Fibroblast of peridontal ligament (primary cell): Measurements from ENCODE around the gene COX14.

Source experiments
- DNase-seq: peaks from one replicate; pipeline ENCODE4 v3.0.0-alpha.2; 2010; ENCODE audit errors: extremely low read depth

COX14 gene

DNA sequence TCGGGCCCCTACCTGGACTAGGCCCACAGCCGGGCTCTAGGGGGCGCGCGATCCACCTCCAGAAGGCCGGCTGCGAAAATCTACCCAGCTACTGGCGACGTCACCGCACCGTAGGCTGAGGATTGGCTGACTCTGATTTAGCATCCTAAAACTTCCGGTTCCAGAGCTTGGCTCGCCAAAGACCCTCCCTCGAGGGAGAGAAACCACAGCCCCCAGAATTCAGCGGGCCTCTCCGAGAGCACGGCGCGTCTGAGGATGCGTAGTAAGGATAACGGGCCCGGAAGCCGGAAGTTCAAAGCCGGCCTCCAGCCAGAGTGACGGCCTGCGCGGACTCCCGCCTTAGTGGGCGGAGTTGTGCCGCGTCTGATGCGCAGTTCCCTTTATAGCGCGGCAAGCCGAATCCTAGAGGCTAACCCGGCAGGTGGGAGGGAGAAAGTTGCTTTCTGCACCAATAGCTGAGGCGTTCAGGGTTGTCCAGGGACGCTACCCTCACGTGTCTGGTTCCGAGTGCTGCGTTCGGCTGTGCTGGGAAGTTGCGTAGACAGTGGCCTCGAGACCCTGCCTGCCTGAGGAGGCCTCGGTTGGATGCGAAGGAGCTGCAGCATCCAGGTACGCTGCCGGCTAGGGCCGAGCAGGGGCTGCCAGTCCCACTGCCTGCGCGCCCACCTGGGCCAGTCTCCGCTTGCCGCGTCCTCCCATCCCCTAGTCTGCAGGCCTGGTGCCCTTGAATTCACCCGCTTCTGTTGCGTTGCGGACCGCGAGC, at the start of gene COX14:
Gene COX14 (plus strand): TSS at position 544 of the 763 bp plus-strand sequence. CDS start 7,808 bp downstream, outside the sequence.
- peak; percentile 99 for DNase-seq

- no peak for DNase-seq
Observed at GRCh38 chr12:50062728-50063460, 49.1 kb upstream of the COX14 start.

- peak; percentile 30 for DNase-seq
Observed at GRCh38 chr12:50065726-50066310, 46.2 kb upstream of the COX14 start.

GRCh38 chr12:50066402-50066801, 45.6 kb upstream of the COX14 start:
- peak; percentile 85 for DNase-seq

DNA sequence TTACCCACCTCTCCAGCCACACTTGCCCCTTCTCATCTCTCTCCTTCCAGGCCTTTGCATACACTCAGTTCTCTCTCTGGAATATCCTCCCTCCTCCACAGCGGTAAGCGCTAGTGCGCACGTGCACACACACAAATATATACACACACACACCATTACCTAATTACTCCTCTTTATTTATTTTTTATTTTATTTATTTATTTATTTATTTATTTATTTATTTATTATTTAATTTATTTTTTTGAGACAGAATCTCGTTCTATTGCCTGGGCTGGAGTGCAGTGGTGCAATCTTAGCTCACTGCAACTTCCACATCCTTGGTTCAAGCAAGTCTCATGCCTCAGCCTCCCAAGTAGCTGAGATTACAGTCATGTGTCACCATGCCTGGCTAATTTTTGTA, 43.0 kb upstream of the COX14 start:
- DNase-seq, result no peak

DNA sequence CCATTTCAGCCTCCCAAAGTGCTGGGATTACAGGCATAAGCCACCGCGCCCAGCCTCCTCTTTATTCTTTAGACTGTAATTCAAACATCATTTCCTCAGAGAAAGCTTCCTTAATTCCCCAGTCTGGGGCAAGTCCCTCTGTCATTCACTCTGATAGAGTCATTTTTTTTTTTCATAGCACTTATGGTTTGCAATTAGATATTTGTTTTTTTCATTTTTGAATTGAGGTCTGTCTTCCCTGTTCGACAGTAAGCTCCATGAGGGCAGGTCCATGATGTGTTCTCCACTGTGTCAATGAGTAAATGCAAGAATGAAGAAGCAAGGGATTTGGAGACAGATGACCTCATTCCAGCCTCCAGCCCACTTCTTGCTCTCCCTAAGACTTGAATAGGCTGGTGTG, 42.5 kb upstream of the COX14 start:
- no peak for DNase-seq

DNA sequence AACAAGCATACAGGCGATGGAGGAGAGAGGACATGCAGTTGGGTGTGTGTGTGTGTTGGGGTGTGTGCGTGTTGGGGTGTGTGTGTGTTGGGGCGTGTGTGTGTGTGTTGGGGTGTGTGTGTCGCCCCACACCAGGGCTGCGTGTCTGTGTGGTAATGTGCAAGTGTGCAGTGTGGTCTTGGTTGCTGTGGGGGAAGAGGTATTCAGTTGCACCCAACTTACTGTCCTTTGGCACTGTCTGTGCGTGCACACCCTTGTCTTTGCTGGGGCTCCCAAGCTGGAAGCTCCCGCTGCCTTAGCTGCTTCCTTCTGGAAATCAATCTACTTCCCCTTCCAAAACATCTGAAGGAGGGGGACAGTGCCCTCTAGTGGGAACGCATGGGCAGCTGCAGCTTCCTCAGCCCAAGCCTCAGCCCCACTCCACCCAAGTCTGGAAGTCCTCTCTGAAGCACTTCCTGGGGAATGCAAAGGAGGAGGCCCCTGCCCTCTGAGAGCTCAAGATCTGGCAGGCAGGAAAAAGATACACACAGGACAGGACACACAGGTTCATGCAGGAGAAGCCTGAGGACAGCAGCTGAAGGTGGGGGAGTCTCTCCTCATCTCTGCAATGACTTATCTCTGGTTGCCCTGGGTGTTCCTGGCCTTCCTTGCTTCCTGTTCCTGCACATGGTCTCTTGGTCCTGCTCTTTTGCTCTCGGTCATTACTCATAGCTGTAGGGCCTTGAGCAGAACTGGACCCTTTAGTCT, 41.5 kb upstream of the COX14 start:
- peak; percentile 91 for DNase-seq

DNA sequence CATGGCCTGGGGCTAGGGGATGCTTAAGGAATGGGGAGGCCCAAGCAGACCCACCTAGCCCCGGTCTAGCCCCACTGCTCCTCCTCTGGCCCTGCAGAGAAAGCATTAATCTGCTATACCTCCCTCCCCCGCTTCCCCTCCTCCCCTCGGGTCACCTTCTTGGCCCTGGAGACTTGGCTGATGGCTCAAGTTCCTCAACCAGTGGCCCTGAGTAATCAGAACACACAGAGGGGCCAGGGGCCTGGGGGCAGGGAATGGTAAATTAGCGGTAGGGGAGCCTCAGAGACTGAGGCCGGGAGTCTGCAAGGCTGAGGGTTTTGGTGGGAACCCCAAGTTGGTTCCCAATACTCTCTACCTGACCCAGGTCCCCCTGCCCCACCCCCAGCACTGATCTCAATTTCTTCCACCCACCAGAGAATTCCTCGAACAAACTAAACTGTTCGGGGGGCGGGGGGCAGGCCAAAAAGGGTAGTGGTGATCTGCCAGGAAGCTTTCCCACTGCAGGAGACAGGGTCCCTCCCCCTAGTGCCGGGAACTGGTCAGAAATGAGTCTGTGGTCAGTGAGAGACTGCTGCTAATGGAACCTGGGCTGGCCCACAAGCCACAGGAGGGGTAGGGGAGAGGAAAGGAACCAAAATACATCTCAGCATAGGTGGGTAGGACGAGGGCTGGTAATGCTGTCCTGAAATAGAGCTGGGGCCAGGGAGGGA, 39.7 kb upstream of the COX14 start:
- DNase-seq, result no peak

GRCh38 chr12:50073206-50073605, 38.8 kb upstream of the COX14 start:
- DNase-seq, result no peak

DNA sequence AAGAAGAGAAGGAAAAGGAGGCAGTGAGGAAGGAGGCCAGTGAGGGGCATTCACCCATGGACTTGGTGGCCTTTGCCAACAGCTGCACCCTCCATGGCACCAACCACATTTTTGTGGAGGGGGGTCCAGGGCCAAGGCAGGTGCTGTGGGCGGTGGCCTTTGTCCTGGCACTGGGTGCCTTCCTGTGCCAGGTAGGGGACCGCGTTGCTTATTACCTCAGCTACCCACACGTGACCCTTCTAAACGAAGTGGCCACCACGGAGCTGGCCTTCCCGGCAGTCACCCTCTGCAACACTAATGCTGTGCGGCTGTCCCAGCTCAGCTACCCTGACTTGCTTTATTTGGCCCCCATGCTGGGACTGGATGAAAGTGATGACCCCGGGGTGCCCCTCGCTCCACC, 38.3 kb upstream of the COX14 start:
- no peak for DNase-seq

DNA sequence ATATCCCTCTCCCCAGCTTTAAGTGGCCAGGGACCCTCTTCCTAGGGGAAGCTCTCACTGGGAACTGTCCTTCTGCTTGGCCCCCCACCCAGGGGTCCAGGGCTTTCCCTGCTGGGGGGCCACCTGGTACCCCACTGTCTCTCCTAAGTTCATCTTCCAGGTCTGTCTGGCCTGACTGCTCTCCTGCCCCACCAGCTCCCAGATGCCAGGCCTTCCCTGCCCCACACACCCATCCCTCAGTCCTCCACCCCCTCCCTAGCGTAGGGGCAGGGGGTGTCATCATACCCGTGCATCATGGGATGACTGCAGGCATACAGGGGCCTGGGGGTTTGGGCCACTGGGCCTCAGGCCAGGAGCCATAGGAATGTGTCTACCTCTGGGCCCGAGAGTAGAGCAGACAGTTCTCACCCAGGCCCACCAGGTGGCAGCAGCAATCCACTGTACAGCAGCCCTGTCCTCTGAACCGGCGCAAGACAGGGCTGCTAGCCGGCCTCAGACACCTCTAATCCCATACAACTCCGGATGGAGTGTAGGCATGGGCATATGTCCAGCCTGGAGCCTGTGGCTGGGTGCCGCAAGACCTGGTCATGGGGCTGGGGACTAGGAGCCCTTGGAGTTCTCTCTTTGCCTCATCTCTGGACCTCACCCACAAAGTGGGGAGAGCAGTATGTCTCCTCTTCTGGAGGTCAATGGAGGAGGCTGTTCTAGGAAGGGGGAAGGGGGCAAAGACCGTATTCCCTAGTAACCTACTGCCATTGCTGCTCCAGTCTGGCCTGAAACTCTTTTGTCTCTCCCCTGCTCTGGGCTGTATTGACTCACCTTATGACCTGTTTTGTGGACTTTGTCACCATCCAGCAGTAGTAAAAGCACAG, 36.9 kb upstream of the COX14 start:
- peak; percentile 76 for DNase-seq

DNA sequence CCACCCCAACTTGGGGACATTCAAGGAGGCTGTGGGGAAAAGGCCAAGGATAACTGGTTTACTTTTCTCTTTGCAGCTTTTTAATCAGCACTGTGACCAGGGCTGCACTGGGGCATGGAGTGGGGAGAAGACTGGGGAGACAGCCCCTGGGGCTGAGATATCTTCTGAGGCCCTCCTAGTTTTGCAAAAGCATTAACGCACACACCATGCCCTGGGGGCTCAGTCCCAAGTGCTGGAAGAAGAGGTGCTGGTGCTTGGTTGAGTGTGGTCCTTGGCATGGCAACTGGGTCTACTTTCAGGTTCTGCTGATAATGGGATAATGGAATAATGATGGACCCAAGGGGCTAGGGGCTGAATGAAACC, 36.2 kb upstream of the COX14 start:
- no peak for DNase-seq

GRCh38 chr12:50077099-50077498, 34.9 kb upstream of the COX14 start:
- DNase-seq, result no peak

DNA sequence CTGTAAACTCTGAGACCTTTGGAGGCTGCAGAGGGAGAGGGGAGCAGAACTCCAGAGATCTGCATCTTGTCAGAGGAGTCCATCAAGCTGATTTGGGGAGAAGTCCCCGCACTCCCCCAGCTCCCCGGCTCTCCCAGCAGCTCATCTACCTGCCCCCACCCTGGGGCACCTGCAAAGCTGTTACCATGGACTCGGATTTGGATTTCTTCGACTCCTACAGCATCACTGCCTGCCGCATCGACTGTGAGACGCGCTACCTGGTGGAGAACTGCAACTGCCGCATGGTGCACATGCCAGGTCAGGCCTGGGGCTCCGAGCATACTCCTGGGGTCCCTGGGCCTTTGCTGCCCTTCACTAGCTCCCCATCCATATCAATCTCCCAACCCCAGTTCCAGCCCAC, 33.8 kb upstream of the COX14 start:
- no peak for DNase-seq

DNA sequence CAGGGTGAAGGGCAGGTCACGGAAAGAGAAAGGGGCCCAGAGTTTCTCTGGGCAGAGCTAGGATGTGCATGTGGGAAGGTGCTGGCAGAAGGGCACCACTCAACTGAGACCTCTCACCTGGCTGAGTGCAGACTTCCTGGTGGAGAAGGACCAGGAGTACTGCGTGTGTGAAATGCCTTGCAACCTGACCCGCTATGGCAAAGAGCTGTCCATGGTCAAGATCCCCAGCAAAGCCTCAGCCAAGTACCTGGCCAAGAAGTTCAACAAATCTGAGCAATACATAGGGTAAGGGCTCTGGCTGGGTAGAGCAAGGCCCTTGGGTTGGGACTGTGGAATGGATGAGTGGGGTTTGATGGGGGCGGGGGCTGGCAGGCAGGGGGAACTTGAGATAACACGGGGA, 32.3 kb upstream of the COX14 start:
- no peak for DNase-seq

DNA sequence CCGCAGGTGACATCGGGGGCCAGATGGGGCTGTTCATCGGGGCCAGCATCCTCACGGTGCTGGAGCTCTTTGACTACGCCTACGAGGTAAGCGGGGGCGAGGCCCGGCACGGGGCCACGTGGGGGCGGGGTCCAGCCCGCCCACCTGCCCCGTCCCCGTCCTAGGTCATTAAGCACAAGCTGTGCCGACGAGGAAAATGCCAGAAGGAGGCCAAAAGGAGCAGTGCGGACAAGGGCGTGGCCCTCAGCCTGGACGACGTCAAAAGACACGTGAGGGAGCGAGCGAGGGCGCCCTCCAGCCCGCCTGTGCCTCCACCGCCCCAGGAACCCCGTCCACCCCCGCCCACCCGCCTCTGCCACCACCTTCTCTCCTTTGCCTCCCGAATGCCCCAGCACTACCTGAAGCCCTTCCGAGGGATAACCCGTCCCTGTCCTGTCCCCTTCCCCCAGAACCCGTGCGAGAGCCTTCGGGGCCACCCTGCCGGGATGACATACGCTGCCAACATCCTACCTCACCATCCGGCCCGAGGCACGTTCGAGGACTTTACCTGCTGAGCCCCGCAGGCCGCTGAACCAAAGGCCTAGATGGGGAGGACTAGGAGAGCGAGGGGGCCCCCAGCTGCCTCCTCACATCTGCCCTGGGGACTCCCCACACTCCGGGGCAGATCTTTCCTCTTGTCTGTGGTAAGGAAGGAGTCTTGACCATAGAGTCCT, 30.8 kb upstream of the COX14 start:
- DNase-seq, result no peak

DNA sequence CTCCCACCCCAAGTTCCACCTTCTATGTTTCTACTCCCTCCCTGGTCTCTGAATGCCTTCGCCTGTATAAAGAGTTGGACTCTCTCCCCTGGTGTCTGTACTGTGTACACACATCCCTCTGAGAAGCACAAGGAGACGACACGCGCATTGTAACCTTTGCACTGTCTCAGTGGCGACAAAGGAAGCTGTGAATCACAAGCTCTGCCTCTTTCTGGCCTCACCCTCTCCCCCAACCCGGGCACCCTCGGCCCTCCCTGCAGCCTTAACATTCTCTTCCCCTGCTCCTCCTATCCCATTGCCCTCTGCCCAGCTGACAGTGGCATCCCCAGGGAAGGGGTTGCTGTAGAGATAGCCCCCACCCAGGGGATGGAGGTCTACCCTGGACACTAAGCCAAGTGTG, 29.4 kb upstream of the COX14 start:
- DNase-seq, result no peak

GRCh38 chr12:50083301-50083700, 28.7 kb upstream of the COX14 start:
- no peak for DNase-seq

GRCh38 chr12:50084409-50084774, 27.6 kb upstream of the COX14 start:
- peak; percentile 7 for DNase-seq
